Measurements from ENCODE around the gene S100A4. TPM values are rescaled to one million over a fixed set of nuclear protein-coding genes. Genes with fewer than 3 reads are reported as not detected.

Gene S100A4
- total RNA-seq, 1 donor from 2014 or later, result 4.7 TPM

- DNase-seq, result no peak
- H3K4me3 Mint-ChIP-seq (ENCODE audit: unreplicated experiment), result no peak overlapping the region
Observed at GRCh38 chr1:153506831-153507413, 38.7 kb downstream of the S100A4 start.

DNA sequence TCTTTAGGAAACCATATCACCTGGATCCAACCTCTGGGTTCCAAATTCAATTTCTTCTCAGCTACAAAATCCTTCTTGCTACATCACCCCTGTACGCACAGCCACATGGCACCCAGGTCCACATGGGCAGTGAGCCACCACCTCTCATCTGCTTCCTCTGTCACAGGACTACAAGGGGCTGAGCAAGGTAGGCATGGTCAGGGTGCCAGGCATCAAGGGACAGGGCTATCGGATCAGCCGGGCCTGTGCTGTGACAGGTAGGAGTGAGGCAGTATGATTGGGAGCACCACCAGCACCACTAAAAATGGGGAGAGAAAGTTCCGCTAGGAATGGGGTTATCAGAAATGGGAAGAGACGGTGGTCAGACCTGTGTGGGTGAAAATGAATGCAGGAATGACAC, 39.2 kb downstream of the S100A4 start:
- peaks cover 7% of the 10 kb centered on the region for H3K27me3 Mint-ChIP-seq (ENCODE audit: unreplicated experiment)
- no peak overlapping the region for H3K4me3 Mint-ChIP-seq (ENCODE audit: unreplicated experiment)
- no peaks in the 10 kb centered on the region for H3K4me1 Mint-ChIP-seq (ENCODE audit: low read depth, unreplicated experiment)
- H3K9me3 Mint-ChIP-seq (ENCODE audit: unreplicated experiment), result peaks cover 2% of the 10 kb centered on the region
- H3K36me3 Mint-ChIP-seq (ENCODE audit: unreplicated experiment), result no peaks in the 10 kb centered on the region
- no peak overlapping the region for H3K27ac Mint-ChIP-seq (ENCODE audit: unreplicated experiment)
- TF ChIP-seq, protein P1, sequence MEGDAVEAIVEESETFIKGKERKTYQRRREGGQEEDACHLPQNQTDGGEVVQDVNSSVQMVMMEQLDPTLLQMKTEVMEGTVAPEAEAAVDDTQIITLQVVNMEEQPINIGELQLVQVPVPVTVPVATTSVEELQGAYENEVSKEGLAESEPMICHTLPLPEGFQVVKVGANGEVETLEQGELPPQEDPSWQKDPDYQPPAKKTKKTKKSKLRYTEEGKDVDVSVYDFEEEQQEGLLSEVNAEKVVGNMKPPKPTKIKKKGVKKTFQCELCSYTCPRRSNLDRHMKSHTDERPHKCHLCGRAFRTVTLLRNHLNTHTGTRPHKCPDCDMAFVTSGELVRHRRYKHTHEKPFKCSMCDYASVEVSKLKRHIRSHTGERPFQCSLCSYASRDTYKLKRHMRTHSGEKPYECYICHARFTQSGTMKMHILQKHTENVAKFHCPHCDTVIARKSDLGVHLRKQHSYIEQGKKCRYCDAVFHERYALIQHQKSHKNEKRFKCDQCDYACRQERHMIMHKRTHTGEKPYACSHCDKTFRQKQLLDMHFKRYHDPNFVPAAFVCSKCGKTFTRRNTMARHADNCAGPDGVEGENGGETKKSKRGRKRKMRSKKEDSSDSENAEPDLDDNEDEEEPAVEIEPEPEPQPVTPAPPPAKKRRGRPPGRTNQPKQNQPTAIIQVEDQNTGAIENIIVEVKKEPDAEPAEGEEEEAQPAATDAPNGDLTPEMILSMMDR (IDR thresholded peaks at IDR 0.05; ENCODE audit: partially characterized antibody, unreplicated experiment), result no peak
- DNase-seq, result no peak

More at GRCh38 chr1:153506831-153507413, 38.7 kb downstream of the S100A4 start:
- H3K36me3 Mint-ChIP-seq (ENCODE audit: unreplicated experiment), result no peaks in the 10 kb centered on the region
- H3K4me1 Mint-ChIP-seq (ENCODE audit: low read depth, unreplicated experiment), result no peaks in the 10 kb centered on the region
- no peak overlapping the region for H3K27ac Mint-ChIP-seq (ENCODE audit: unreplicated experiment)
- H3K9me3 Mint-ChIP-seq (ENCODE audit: unreplicated experiment), result peaks cover 2% of the 10 kb centered on the region
- TF ChIP-seq, protein P1 (IDR thresholded peaks at IDR 0.05; ENCODE audit: partially characterized antibody, unreplicated experiment), result no peak
- peaks cover 7% of the 10 kb centered on the region for H3K27me3 Mint-ChIP-seq (ENCODE audit: unreplicated experiment)

GRCh38 chr1:153505576-153505975, 40.0 kb downstream of the S100A4 start:
- no peak overlapping the region for H3K27ac Mint-ChIP-seq (ENCODE audit: unreplicated experiment)

DNA sequence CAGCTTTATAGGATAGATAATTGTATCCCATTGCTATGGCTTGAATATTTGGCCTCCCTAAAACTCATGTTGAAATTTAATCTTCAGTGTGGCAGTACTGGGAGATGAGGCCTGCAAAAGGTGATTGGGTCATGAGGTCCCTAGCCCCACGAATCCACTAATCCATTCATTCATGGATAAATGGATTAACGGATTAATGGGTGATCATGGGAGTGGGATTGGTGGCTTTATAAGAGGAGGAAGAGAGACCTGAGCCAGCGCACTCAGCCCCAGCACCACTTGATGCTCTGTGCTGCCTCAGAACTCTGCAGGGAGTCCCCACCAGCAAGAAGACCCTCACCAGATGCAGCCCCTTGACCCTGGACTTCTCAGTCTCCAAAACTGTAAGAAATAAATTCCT, 41.8 kb downstream of the S100A4 start:
- no peak for DNase-seq
- TF ChIP-seq, protein P1 (IDR thresholded peaks at IDR 0.05; ENCODE audit: partially characterized antibody, unreplicated experiment), result no peak
- no peak overlapping the region for H3K4me3 Mint-ChIP-seq (ENCODE audit: unreplicated experiment)
- H3K27me3 Mint-ChIP-seq (ENCODE audit: unreplicated experiment), result peaks cover 7% of the 10 kb centered on the region
- no peak overlapping the region for H3K27ac Mint-ChIP-seq (ENCODE audit: unreplicated experiment)
- no peaks in the 10 kb centered on the region for H3K36me3 Mint-ChIP-seq (ENCODE audit: unreplicated experiment)
- H3K4me1 Mint-ChIP-seq (ENCODE audit: low read depth, unreplicated experiment), result no peaks in the 10 kb centered on the region
- no peaks in the 10 kb centered on the region for H3K9me3 Mint-ChIP-seq (ENCODE audit: unreplicated experiment)

More at GRCh38 chr1:153505576-153505975, 40.0 kb downstream of the S100A4 start:
- Mint-ChIP-seq H3K27me3 (ENCODE audit: unreplicated experiment) (peaks cover 7% of the 10 kb centered on the region), H3K9me3 (ENCODE audit: unreplicated experiment) (no peaks in the 10 kb centered on the region), H3K36me3 (ENCODE audit: unreplicated experiment) (no peaks in the 10 kb centered on the region), H3K4me1 (ENCODE audit: low read depth, unreplicated experiment) (no peaks in the 10 kb centered on the region), H3K4me3 (ENCODE audit: unreplicated experiment) (no peak overlapping the region)
- TF ChIP-seq, protein P1 (IDR thresholded peaks at IDR 0.05; ENCODE audit: partially characterized antibody, unreplicated experiment), result no peak
- no peak for DNase-seq

DNA sequence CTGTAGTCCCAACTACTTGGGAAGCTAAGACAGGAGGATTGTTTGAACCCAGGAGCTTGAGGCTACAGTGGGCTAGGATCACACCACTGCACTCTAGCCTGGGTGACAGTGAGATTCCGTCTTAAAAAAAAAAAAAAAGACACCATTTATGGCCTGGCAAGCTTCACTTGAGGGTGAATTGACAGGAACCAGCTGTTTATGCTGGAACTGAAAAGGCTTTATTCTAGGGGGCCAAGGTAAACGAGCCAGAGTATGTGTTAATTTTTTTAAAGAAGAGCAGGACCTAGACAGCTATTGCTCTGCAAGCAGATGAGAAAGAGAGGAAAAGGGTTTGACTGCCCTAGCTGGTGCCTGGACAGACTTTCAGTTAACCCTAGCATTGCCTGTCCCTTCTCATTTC, 46.9 kb downstream of the S100A4 start:
- DNase-seq, result no peak
- TF ChIP-seq, protein P1 (IDR thresholded peaks at IDR 0.05; ENCODE audit: partially characterized antibody, unreplicated experiment), result no peak

More for the DNA sequence above, 46.9 kb downstream of the S100A4 start:
- Mint-ChIP-seq H3K27ac (ENCODE audit: unreplicated experiment) (no peak overlapping the region), H3K4me1 (ENCODE audit: low read depth, unreplicated experiment) (peaks cover 9% of the 10 kb centered on the region), H3K9me3 (ENCODE audit: unreplicated experiment) (no peaks in the 10 kb centered on the region), H3K36me3 (ENCODE audit: unreplicated experiment) (no peaks in the 10 kb centered on the region), H3K27me3 (ENCODE audit: unreplicated experiment) (no peaks in the 10 kb centered on the region), H3K4me3 (ENCODE audit: unreplicated experiment) (no peak overlapping the region)
